ENCODE measurements around the gene ASB2. TPM values are rescaled to one million over a fixed set of nuclear protein-coding genes. Genes with fewer than 3 reads are reported as not detected.

Gene ASB2
- total RNA-seq, 2 experiments from 2014 or later = 21.3 to 24.0 TPM

- POLR2A ChIA-PET = interaction anchor here (0.9 to 2.1 kb wide), 4 partner anchors 15 to 51 kb away, joined by 3 to 7 read pairs (median 6); partner anchors contain the start of gene OTUB2
- Mint-ChIP-seq H3K27ac (no peak overlapping the region), H3K27me3 (peaks cover 17% of the 10 kb centered on the region), H3K36me3 (no peaks in the 10 kb centered on the region), H3K9me3 (no peaks in the 10 kb centered on the region), H3K4me3 (no peak overlapping the region), H3K4me1 (peaks cover 49% of the 10 kb centered on the region)
- no peak for ATAC-seq (ENCODE audit: low read depth)
- no peak for DNase-seq
Observed at GRCh38 chr14:94010625-94011024, 34.3 kb upstream of the ASB2 start.

- H3K27me3 Mint-ChIP-seq = peaks cover 15% of the 10 kb centered on the region
- H3K27ac Mint-ChIP-seq = no peak overlapping the region
- no peak for ATAC-seq (ENCODE audit: low read depth)
- H3K9me3 Mint-ChIP-seq = no peaks in the 10 kb centered on the region
- peak overlapping the region; percentile 31 for H3K4me3 Mint-ChIP-seq
- peaks cover 53% of the 10 kb centered on the region for H3K4me1 Mint-ChIP-seq
- POLR2A ChIA-PET = interaction anchor here (1.3 kb wide), 1 partner anchor 32 kb away, joined by 3 read pairs; no protein-coding TSS in a partner anchor
- H3K36me3 Mint-ChIP-seq = no peaks in the 10 kb centered on the region
- DNase-seq = no peak
Observed at GRCh38 chr14:94009767-94010166, 33.4 kb upstream of the ASB2 start.

- peaks cover 54% of the 10 kb centered on the region for H3K4me1 Mint-ChIP-seq
Observed at GRCh38 chr14:94008234-94008633, 31.9 kb upstream of the ASB2 start.

GRCh38 chr14:94005324-94006073, 29.1 kb upstream of the ASB2 start:
- H3K27me3 Mint-ChIP-seq = peaks cover 7% of the 10 kb centered on the region
- no peaks in the 10 kb centered on the region for H3K36me3 Mint-ChIP-seq
- POLR2A ChIA-PET = interaction anchor here (3.2 kb wide), 1 partner anchor 66 kb away, joined by 12 read pairs; no protein-coding TSS in a partner anchor
- H3K9me3 Mint-ChIP-seq = no peaks in the 10 kb centered on the region
- DNase-seq (no peak), ATAC-seq (ENCODE audit: low read depth) (no peak)
- no peak overlapping the region for H3K4me3 Mint-ChIP-seq
- H3K27ac Mint-ChIP-seq = no peak overlapping the region
- peaks cover 43% of the 10 kb centered on the region for H3K4me1 Mint-ChIP-seq

More at GRCh38 chr14:94008234-94008633, 31.9 kb upstream of the ASB2 start:
- DNase-seq (no peak), ATAC-seq (ENCODE audit: low read depth) (peak; percentile 67)
- peak overlapping the region; percentile 20 for H3K27ac Mint-ChIP-seq
- H3K4me3 Mint-ChIP-seq = peak overlapping the region; percentile 29
- POLR2A ChIA-PET = interaction anchor here (0.9 to 1.6 kb wide), 2 partner anchors 38 to 68 kb away, joined by 3 to 4 read pairs; no protein-coding TSS in a partner anchor
- no peaks in the 10 kb centered on the region for H3K36me3 Mint-ChIP-seq
- H3K9me3 Mint-ChIP-seq = no peaks in the 10 kb centered on the region
- H3K27me3 Mint-ChIP-seq = peaks cover 13% of the 10 kb centered on the region

GRCh38 chr14:94004015-94004414, 27.6 kb upstream of the ASB2 start:
- no peaks in the 10 kb centered on the region for H3K36me3 Mint-ChIP-seq
- peaks cover 5% of the 10 kb centered on the region for H3K27me3 Mint-ChIP-seq
- H3K27ac Mint-ChIP-seq = no peak overlapping the region
- no peaks in the 10 kb centered on the region for H3K9me3 Mint-ChIP-seq
- no peak for DNase-seq
- H3K4me3 Mint-ChIP-seq = no peak overlapping the region
- H3K4me1 Mint-ChIP-seq = peaks cover 34% of the 10 kb centered on the region
- POLR2A ChIA-PET = interaction anchor here (3.2 kb wide), 1 partner anchor 64 kb away, joined by 12 read pairs; no protein-coding TSS in a partner anchor
- no peak for ATAC-seq (ENCODE audit: low read depth)

- POLR2A ChIA-PET = interaction anchor here (3.2 kb wide), 1 partner anchor 64 kb away, joined by 12 read pairs; no protein-coding TSS in a partner anchor
- H3K36me3 Mint-ChIP-seq = no peaks in the 10 kb centered on the region
Observed at GRCh38 chr14:94003397-94003796, 27.0 kb upstream of the ASB2 start.

GRCh38 chr14:94001501-94002396, 25.4 kb upstream of the ASB2 start:
- Mint-ChIP-seq H3K9me3 (no peaks in the 10 kb centered on the region), H3K4me3 (peak overlapping the region; percentile 47), H3K27ac (peak overlapping the region; percentile 47), H3K4me1 (peaks cover 28% of the 10 kb centered on the region), H3K27me3 (peaks cover 5% of the 10 kb centered on the region), H3K36me3 (no peaks in the 10 kb centered on the region)
- POLR2A ChIA-PET = interaction anchor here (1.2 to 3.2 kb wide), 3 partner anchors 31 to 62 kb away, joined by 7 to 15 read pairs (median 12); no protein-coding TSS in a partner anchor
- ATAC-seq (ENCODE audit: low read depth) (peak; percentile 76), DNase-seq (peak; percentile 69)

More at GRCh38 chr14:94003397-94003796, 27.0 kb upstream of the ASB2 start:
- peaks cover 29% of the 10 kb centered on the region for H3K4me1 Mint-ChIP-seq
- DNase-seq (no peak), ATAC-seq (ENCODE audit: low read depth) (no peak)
- H3K4me3 Mint-ChIP-seq = no peak overlapping the region
- peaks cover 5% of the 10 kb centered on the region for H3K27me3 Mint-ChIP-seq
- no peak overlapping the region for H3K27ac Mint-ChIP-seq
- H3K9me3 Mint-ChIP-seq = no peaks in the 10 kb centered on the region

- peaks cover 5% of the 10 kb centered on the region for H3K27me3 Mint-ChIP-seq
- no peak overlapping the region for H3K4me3 Mint-ChIP-seq
- POLR2A ChIA-PET = interaction anchor here (1.2 to 2.6 kb wide), 2 partner anchors 30 to 61 kb away, joined by 7 to 15 read pairs; no protein-coding TSS in a partner anchor
- H3K9me3 Mint-ChIP-seq = no peaks in the 10 kb centered on the region
- peaks cover 28% of the 10 kb centered on the region for H3K4me1 Mint-ChIP-seq
- H3K27ac Mint-ChIP-seq = no peak overlapping the region
- no peak for ATAC-seq (ENCODE audit: low read depth)
- DNase-seq = no peak
- no peaks in the 10 kb centered on the region for H3K36me3 Mint-ChIP-seq
Observed at GRCh38 chr14:94001016-94001415, 24.6 kb upstream of the ASB2 start.

- Mint-ChIP-seq H3K4me3 (no peak overlapping the region), H3K27me3 (peaks cover 3% of the 10 kb centered on the region), H3K4me1 (peaks cover 31% of the 10 kb centered on the region), H3K27ac (no peak overlapping the region), H3K9me3 (no peaks in the 10 kb centered on the region), H3K36me3 (no peaks in the 10 kb centered on the region)
- DNase-seq (no peak), ATAC-seq (ENCODE audit: low read depth) (no peak)
- POLR2A ChIA-PET = interaction anchor here (1.6 to 2.6 kb wide), 2 partner anchors 30 to 60 kb away, joined by 5 to 15 read pairs; no protein-coding TSS in a partner anchor
Observed at GRCh38 chr14:94000267-94000666, 23.9 kb upstream of the ASB2 start.

GRCh38 chr14:93999573-93999972, 23.2 kb upstream of the ASB2 start:
- peaks cover 31% of the 10 kb centered on the region for H3K4me1 Mint-ChIP-seq
- no peaks in the 10 kb centered on the region for H3K9me3 Mint-ChIP-seq
- ATAC-seq (ENCODE audit: low read depth) (no peak), DNase-seq (no peak)
- POLR2A ChIA-PET = interaction anchor here (1.1 to 2.6 kb wide), 3 partner anchors 29 to 59 kb away, joined by 3 to 15 read pairs (median 5); no protein-coding TSS in a partner anchor
- H3K27ac Mint-ChIP-seq = no peak overlapping the region
- H3K36me3 Mint-ChIP-seq = no peaks in the 10 kb centered on the region
- H3K4me3 Mint-ChIP-seq = no peak overlapping the region
- no peaks in the 10 kb centered on the region for H3K27me3 Mint-ChIP-seq

- ATAC-seq (ENCODE audit: low read depth) (no peak), DNase-seq (no peak)
- H3K4me1 Mint-ChIP-seq = peaks cover 31% of the 10 kb centered on the region
- H3K36me3 Mint-ChIP-seq = no peaks in the 10 kb centered on the region
- H3K27me3 Mint-ChIP-seq = no peaks in the 10 kb centered on the region
- no peak overlapping the region for H3K4me3 Mint-ChIP-seq
- POLR2A ChIA-PET = interaction anchor here (1.1 to 1.6 kb wide), 2 partner anchors 28 to 36 kb away, joined by 3 to 5 read pairs; no protein-coding TSS in a partner anchor
- no peak overlapping the region for H3K27ac Mint-ChIP-seq
- no peaks in the 10 kb centered on the region for H3K9me3 Mint-ChIP-seq
Observed at GRCh38 chr14:93998871-93999403, 22.6 kb upstream of the ASB2 start.

- POLR2A ChIA-PET = interaction anchor here (1.6 kb wide), 1 partner anchor 28 kb away, joined by 5 read pairs; no protein-coding TSS in a partner anchor
- Mint-ChIP-seq H3K36me3 (no peaks in the 10 kb centered on the region), H3K4me3 (no peak overlapping the region), H3K27ac (peak overlapping the region; percentile 60), H3K4me1 (peaks cover 30% of the 10 kb centered on the region), H3K9me3 (no peaks in the 10 kb centered on the region), H3K27me3 (no peaks in the 10 kb centered on the region)
- ATAC-seq (ENCODE audit: low read depth) (no peak), DNase-seq (no peak)
Observed at GRCh38 chr14:93997916-93998870, 21.8 kb upstream of the ASB2 start.
